NK-92 (cell line): Measurements from ENCODE around the gene C1orf122.
"Not testable (repeated sequence)": the region's sequence is repeated elsewhere in the genome, so short reads cannot be mapped to it uniquely, and the experiment has no call there.

Source experiments
- DNase-seq: peaks from one replicate; lab custom pipeline; 2025; ENCODE audit not compliant: unreplicated experiment; lab: John Stamatoyannopoulos, UW

Gene C1orf122

DNA sequence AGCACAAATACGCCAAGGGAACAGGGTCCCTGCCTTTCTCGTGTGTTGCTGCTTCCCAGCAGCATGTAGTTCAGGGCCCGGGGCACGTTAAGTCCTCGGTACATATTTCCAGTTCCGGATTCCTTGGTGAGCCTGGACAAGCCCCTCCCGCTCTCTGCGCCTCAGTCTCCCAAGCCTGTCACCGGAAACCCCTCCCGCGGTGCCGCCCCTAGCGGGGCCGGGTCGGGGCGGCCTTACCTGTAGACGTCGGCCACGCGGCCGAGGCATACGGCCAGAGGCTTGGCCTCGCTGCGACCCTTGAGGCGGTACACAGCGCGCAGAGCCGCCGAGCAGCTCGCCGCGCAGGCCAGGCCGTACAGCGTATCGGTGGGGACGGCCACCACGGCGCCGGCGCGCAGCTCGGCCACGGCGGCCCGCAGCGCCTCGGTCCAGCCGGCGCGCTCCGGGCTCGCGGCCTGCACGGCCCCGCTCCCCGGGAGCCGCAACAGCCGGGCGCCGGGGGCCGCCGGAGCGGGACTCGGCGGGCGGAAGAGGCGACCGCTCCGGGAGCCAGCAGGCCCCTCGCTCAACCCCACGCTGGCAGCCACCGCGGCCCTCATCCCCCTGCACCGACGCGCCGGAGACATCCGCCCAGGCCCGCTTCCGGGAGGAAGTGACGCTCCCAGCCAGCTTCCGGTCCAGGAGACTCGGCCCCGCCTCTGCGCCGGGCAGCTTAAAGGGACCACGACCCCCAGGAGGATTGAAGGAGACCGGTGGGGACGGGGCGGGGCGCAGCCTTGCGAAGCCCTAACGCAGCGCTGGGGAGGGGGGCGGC is at the start of gene C1orf122, which contains the start of gene YRDC:
Gene C1orf122, plus strand, starts transcription at position 236 of the 814 bp plus-strand sequence. CDS start 615 bp downstream, outside the sequence.
Gene YRDC, minus strand, starts transcription at position 654 of the 814 bp plus-strand sequence. Its CDS starts 28 bp downstream, at position 626.
- DNase-seq = peak; percentile 30

- no peak for DNase-seq
Measured at GRCh38 chr1:37759451-37759850, 48.1 kb upstream of the C1orf122 start.

- no peak for DNase-seq
Measured at GRCh38 chr1:37761416-37762095, 46.0 kb upstream of the C1orf122 start.

DNA sequence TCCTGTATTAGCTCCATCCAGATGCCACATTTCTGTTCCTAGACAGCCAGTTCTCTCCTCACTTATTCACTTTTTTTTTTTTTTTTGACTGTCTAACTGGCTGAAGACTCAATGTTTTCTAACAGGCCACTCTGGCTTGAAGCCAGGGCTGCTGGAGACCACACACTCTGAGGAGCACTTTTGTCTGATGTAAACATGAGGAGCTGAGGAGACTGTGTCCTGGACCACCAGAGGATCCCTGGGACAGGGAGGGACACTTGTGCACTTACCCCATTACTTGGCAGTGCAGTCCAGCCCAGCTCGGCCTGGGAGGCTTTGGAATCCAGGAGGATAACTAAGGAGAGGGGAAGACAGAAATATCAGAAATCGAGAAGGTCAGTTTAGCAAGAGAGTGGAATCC is 45.1 kb upstream of the C1orf122 start:
- DNase-seq = no peak

DNA sequence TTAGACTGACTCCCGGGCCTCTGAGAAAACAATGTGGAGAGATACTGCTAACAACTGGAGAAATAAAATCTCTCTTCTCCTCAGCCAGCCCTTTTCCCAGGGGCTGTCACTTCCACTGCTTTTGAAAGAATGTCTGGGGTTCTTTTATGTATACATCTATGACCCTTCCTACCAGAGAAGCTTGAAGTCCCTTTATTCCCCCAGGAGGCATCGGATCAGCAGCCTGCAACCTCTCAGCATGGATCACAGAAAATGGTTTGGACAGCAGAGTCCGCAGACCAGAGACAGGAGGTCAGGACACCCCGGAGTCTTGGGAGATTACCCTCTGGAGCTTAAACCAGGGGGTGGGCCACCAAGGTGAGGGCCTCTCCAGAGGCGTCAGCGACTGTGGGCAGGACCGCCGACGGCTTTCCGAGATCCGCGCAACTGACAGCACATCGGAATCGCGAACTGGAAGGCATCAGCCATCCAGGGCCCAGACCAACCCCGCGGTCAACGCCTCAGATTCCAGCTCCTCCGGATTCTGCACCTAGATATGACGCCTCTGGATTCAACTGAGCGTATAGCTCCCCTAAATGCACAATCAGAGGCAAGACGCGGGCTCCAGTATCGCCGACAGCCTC is 43.7 kb upstream of the C1orf122 start:
- no peak for DNase-seq

DNA sequence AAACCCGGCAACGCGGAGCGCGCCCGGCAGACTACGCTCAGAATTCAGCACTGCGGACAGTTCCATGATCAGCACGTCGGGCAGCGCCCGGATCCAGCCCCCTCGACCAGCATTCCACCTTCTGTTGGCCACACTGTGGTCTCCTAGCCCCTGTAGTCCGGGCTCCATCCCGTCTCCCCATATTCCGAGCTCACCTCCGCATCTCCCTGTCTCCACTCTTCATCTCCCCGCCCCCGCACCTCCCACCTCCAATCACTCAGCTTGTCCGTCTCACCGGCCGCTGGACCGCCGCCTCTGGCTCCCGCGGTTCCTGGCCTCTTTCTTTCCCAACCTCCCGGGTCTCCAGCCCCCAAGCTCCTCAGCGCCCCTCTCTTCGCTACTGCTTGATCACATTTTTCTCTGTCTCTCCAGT is 43.2 kb upstream of the C1orf122 start:
- no peak for DNase-seq

DNA sequence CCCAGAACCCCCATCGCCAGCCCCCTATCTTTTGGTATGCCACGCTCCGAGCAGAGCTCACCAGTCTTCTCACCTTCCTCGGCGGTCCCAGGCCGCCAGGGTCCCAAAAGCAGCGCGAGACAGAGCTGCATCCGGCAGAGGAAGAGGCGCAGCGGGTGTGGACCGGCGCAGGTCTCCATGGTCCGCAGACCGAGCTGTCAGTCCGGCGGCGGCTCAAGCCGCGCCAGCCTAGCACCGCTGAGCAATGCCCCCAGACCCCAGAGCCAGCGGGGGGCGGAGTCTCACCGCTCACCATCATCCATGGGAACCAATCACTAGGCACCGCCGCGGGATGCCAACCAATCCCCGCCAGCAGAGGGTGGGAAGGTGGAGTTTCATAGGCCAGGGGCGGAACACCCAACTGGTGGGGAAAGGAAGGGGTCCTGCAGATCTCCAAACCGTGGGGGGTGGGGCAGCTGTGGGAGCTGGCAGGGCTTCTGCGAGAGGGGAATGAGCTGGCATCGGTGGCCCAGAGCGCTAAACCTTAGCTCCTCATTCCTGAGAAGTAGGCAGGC is 42.6 kb upstream of the C1orf122 start, which contains the start of gene EPHA10:
Gene EPHA10, minus strand, starts transcription at position 233 of the 554 bp plus-strand sequence. Its CDS starts 54 bp downstream, at position 179.
- no peak for DNase-seq

GRCh38 chr1:37765916-37766664 is 41.5 kb upstream of the C1orf122 start:
- no peak for DNase-seq

DNA sequence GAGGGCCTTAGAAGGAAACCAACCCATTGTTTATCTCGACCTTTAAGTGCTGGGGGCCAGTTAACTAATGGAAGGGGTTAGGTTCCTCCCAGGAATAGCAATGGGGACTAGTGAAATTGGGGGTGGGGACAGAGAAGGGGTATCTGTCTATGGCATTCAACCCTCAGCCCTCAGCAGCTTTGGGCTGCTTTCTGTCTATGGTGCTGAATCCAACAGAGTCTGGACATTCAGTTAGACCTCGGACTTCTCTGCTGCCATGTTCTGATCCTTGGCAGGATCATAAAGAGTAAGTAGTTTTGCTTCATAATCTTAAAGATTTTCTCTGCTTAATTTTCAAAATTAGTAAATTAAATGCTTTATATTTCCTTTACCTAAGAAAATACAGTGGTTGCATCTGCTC is 40.1 kb upstream of the C1orf122 start:
- no peak for DNase-seq

DNA sequence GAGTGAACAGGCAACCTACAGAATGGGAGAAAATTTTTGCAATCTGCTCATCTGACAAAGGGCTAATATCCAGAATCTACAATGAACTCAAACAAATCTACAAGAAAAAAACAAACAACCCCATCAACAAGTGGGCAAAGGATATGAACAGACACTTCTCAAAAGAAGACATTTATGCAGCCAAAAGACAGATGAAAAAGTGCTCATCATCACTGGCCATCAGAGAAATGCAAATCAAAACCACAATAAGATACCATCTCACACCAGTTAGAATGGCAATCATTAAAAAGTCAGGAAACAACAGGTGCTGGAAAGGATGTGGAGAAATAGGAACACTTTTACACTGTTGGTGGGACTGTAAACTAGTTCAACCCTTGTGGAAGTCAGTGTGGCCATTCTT is 36.1 kb upstream of the C1orf122 start:
- DNase-seq = not testable (repeated sequence)

- no peak for DNase-seq
Measured at GRCh38 chr1:37776946-37777516, 30.6 kb upstream of the C1orf122 start.

- DNase-seq = no peak
Measured at GRCh38 chr1:37778654-37779053, 28.9 kb upstream of the C1orf122 start.

GRCh38 chr1:37782491-37782890 is 25.1 kb upstream of the C1orf122 start:
- no peak for DNase-seq

GRCh38 chr1:37792943-37793686 is 14.5 kb upstream of the C1orf122 start:
- DNase-seq = no peak

GRCh38 chr1:37793773-37794371 is 13.7 kb upstream of the C1orf122 start, which contains the start of gene MANEAL:
Gene MANEAL (plus strand): TSS chr1:37793847. CDS start chr1:37794183, 336 bp downstream.
- no peak for DNase-seq

- DNase-seq = no peak
Measured at GRCh38 chr1:37794372-37795339, 12.9 kb upstream of the C1orf122 start.

GRCh38 chr1:37795340-37796125 is 12.1 kb upstream of the C1orf122 start:
- no peak for DNase-seq
